PC-3 (cell line): ENCODE results near the gene TMEM25.

Experiments
- EZH2 ChIP-seq: fragments of 300-600 bp; sonication (generic); IDR thresholded peaks from one replicate; pipeline ENCODE4 v1.6.1; 2017; ENCODE audit warnings: antibody characterized with exemption, mild to moderate bottlenecking, low read length; ENCODE audit not compliant: unreplicated experiment
- EZH2phosphoT487 ChIP-seq: fragments of 300-600 bp; sonication (generic); IDR thresholded peaks from 2 replicates; pipeline ENCODE4 v1.6.1; 2018; ENCODE audit warnings: mild to moderate bottlenecking, antibody characterized with exemption, low read length, borderline replicate concordance
- TF ChIP-seq, protein P1 (sequence below): fragments of 300-600 bp; sonication (generic); conservative IDR thresholded peaks from 2 replicates; pipeline ENCODE4 v1.5.1; 2017; ENCODE audit warnings: antibody characterized with exemption, low read depth, mild to moderate bottlenecking, low read length

DNA sequence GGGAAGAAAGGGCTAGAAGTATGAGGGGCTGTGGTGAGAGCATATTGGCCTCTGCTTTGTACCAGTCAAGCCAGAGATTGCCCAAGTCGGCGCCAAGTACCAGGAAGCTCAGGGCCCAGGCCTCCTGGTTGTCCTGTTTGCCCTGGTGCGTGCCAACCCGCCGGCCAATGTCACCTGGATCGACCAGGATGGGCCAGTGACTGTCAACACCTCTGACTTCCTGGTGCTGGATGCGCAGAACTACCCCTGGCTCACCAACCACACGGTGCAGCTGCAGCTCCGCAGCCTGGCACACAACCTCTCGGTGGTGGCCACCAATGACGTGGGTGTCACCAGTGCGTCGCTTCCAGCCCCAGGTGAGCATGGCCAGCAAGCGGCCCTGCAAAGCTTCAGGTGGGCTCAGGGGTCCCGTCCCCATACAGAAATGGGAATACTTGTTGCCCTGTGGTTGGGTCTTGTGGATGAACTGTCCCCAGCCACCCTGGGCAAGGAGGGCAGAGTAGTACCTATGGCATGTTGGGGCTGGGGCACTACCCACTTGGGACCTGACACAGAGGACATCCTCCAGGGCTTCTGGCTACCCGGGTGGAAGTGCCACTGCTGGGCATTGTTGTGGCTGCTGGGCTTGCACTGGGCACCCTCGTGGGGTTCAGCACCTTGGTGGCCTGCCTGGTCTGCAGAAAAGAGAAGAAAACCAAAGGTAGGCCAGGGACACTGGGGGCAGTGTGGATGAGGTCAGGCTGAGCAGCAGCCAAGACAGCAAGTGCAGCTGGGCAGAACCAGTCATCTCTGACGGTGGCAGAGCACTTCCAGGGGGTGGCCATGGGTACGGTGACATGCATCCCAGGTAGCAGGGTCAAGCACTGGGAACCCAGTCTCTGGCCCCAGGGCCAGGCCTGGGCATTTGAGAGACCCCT lies 2.1 kb downstream of the TMEM25 start:
- TF ChIP-seq EZH2 = no peak
- TF ChIP-seq, protein P1, sequence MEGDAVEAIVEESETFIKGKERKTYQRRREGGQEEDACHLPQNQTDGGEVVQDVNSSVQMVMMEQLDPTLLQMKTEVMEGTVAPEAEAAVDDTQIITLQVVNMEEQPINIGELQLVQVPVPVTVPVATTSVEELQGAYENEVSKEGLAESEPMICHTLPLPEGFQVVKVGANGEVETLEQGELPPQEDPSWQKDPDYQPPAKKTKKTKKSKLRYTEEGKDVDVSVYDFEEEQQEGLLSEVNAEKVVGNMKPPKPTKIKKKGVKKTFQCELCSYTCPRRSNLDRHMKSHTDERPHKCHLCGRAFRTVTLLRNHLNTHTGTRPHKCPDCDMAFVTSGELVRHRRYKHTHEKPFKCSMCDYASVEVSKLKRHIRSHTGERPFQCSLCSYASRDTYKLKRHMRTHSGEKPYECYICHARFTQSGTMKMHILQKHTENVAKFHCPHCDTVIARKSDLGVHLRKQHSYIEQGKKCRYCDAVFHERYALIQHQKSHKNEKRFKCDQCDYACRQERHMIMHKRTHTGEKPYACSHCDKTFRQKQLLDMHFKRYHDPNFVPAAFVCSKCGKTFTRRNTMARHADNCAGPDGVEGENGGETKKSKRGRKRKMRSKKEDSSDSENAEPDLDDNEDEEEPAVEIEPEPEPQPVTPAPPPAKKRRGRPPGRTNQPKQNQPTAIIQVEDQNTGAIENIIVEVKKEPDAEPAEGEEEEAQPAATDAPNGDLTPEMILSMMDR = no peak
- TF ChIP-seq EZH2phosphoT487 = no peak
